ENCODE results near the gene CHRM5. TPM values are rescaled to one million over a fixed set of nuclear protein-coding genes. Genes with fewer than 3 reads are reported as not detected.

The CHRM5 gene
- total and polyA plus RNA-seq, 2 experiments from 2014 or later: not detected

- H3K4me1 ChIP-seq (ENCODE audit: insufficient read depth): no peaks in the 10 kb centered on the region
- WGBS (ENCODE audit: low lambda C conversion rate, missing lambda C conversion rate): 93% methylated on average over 7 of the region's 7 CpGs
- no peaks in the 10 kb centered on the region for H3K9me2 ChIP-seq (replicated peaks; ENCODE audit: insufficient read depth)
- H3K9me3 ChIP-seq (ENCODE audit: low read depth): no peaks in the 10 kb centered on the region
- no peak overlapping the region for H2AFZ ChIP-seq
- no peak for DNase-seq (ENCODE audit: low spot score)
- H3K27me3 ChIP-seq: no peaks in the 10 kb centered on the region
- TF ChIP-seq EZH2 (IDR thresholded peaks at IDR 0.05; ENCODE audit: borderline replicate concordance) (no peak), EZH2phosphoT487 (IDR thresholded peaks at IDR 0.05; ENCODE audit: low read depth, severe bottlenecking, unreplicated experiment) (no peak), CTCF (IDR thresholded peaks at IDR 0.05; ENCODE audit: poor library complexity) (no peak)
- H3K4me2 ChIP-seq: no peak overlapping the region
- H4K20me1 ChIP-seq (ENCODE audit: insufficient read depth, poor library complexity, severe bottlenecking): no peaks in the 10 kb centered on the region
- H3K27ac ChIP-seq: no peak overlapping the region
- no peaks in the 10 kb centered on the region for H3K36me3 ChIP-seq (replicated peaks; ENCODE audit: insufficient read depth, low read depth)
- H3K79me2 ChIP-seq: no peaks in the 10 kb centered on the region
- H3K4me3 ChIP-seq: no peak overlapping the region
Observed at GRCh38 chr15:34084086-34084485, 115.8 kb downstream of the CHRM5 start.

- 95% methylated on average over 2 of the region's 2 CpGs for WGBS (ENCODE audit: low lambda C conversion rate, missing lambda C conversion rate)
- no peaks in the 10 kb centered on the region for H4K20me1 ChIP-seq (ENCODE audit: insufficient read depth, poor library complexity, severe bottlenecking)
- H3K79me2 ChIP-seq: no peaks in the 10 kb centered on the region
- H3K36me3 ChIP-seq (replicated peaks; ENCODE audit: insufficient read depth, low read depth): no peaks in the 10 kb centered on the region
- no peak overlapping the region for H2AFZ ChIP-seq
- no peaks in the 10 kb centered on the region for H3K9me3 ChIP-seq (ENCODE audit: low read depth)
- TF ChIP-seq EZH2phosphoT487 (IDR thresholded peaks at IDR 0.05; ENCODE audit: low read depth, severe bottlenecking, unreplicated experiment) (no peak), EZH2 (IDR thresholded peaks at IDR 0.05; ENCODE audit: borderline replicate concordance) (no peak), CTCF (IDR thresholded peaks at IDR 0.05; ENCODE audit: poor library complexity) (no peak)
- H3K9me2 ChIP-seq (replicated peaks; ENCODE audit: insufficient read depth): no peaks in the 10 kb centered on the region
- H3K27me3 ChIP-seq: no peaks in the 10 kb centered on the region
- no peak overlapping the region for H3K4me3 ChIP-seq
- H3K4me1 ChIP-seq (ENCODE audit: insufficient read depth): no peaks in the 10 kb centered on the region
- DNase-seq (ENCODE audit: low spot score): no peak
- H3K4me2 ChIP-seq: no peak overlapping the region
- no peak overlapping the region for H3K27ac ChIP-seq
Observed at GRCh38 chr15:34085746-34086145, 117.4 kb downstream of the CHRM5 start.

DNA sequence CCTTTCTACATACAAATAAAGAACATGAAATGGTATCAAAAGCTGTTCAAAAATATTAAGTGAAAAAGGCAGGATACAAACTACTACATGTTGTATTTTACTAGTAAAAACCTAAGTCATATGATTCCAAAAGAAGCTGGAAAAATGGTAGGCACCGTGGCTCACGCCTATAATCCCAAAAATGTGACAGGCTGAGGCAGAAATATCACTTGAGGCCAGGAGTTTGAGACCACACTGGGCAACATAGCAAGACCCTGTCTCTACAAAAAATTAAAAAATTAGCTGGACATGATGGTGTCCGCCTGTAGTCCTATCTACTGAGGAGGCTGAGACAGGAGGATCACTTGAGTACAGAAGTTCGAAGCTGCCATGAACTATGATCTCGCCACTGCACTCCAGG is 131.6 kb downstream of the CHRM5 start:
- H3K27ac ChIP-seq: no peak overlapping the region
- peaks cover 54% of the 10 kb centered on the region for H3K79me2 ChIP-seq
- DNase-seq (ENCODE audit: low spot score): no peak
- TF ChIP-seq EZH2phosphoT487 (IDR thresholded peaks at IDR 0.05; ENCODE audit: low read depth, severe bottlenecking, unreplicated experiment) (no peak), CTCF (IDR thresholded peaks at IDR 0.05; ENCODE audit: poor library complexity) (no peak), EZH2 (IDR thresholded peaks at IDR 0.05; ENCODE audit: borderline replicate concordance) (no peak)
- peaks cover 14% of the 10 kb centered on the region for H3K4me1 ChIP-seq (ENCODE audit: insufficient read depth)
- no peaks in the 10 kb centered on the region for H4K20me1 ChIP-seq (ENCODE audit: insufficient read depth, poor library complexity, severe bottlenecking)
- no peak overlapping the region for H3K4me3 ChIP-seq
- H3K36me3 ChIP-seq (replicated peaks; ENCODE audit: insufficient read depth, low read depth): no peaks in the 10 kb centered on the region
- no peak overlapping the region for H2AFZ ChIP-seq
- no peaks in the 10 kb centered on the region for H3K27me3 ChIP-seq
- peak overlapping the region; percentile 85 for H3K4me2 ChIP-seq
- no peaks in the 10 kb centered on the region for H3K9me3 ChIP-seq (ENCODE audit: low read depth)
- no peaks in the 10 kb centered on the region for H3K9me2 ChIP-seq (replicated peaks; ENCODE audit: insufficient read depth)
- 95% methylated on average over 5 of the region's 5 CpGs for WGBS (ENCODE audit: low lambda C conversion rate, missing lambda C conversion rate)
